ENCODE measurements around the gene ATP8A2.

ATP8A2 gene

GRCh38 chr13:26022538-26023292 lies 650.9 kb downstream of the ATP8A2 start:
- DNase-seq: no peak

GRCh38 chr13:26024558-26024957 lies 652.8 kb downstream of the ATP8A2 start:
- DNase-seq: no peak

- DNase-seq: no peak
Observed at GRCh38 chr13:26025196-26025595, 653.4 kb downstream of the ATP8A2 start.

- no peak for DNase-seq
Observed at GRCh38 chr13:26025771-26026170, 654.0 kb downstream of the ATP8A2 start.

GRCh38 chr13:26026211-26026610 lies 654.4 kb downstream of the ATP8A2 start:
- DNase-seq: no peak

GRCh38 chr13:26029581-26030136 lies 657.9 kb downstream of the ATP8A2 start:
- no peak for DNase-seq

GRCh38 chr13:26030331-26030730 lies 658.6 kb downstream of the ATP8A2 start:
- no peak for DNase-seq

- DNase-seq: no peak
Observed at GRCh38 chr13:26034018-26034417, 662.2 kb downstream of the ATP8A2 start.

GRCh38 chr13:26036383-26036782 lies 664.6 kb downstream of the ATP8A2 start:
- DNase-seq: no peak

- DNase-seq: no peak
Observed at GRCh38 chr13:26037302-26037701, 665.5 kb downstream of the ATP8A2 start.

- no peak for DNase-seq
Observed at GRCh38 chr13:26038931-26039475, 667.2 kb downstream of the ATP8A2 start.

- no peak for DNase-seq
Observed at GRCh38 chr13:26041444-26041843, 669.7 kb downstream of the ATP8A2 start.

GRCh38 chr13:26042785-26043184 lies 671.0 kb downstream of the ATP8A2 start:
- DNase-seq: no peak

GRCh38 chr13:26045142-26045541 lies 673.4 kb downstream of the ATP8A2 start:
- no peak for DNase-seq

- no peak for DNase-seq
Observed at GRCh38 chr13:26046639-26047038, 674.9 kb downstream of the ATP8A2 start.

- DNase-seq: no peak
Observed at GRCh38 chr13:26047040-26047439, 675.3 kb downstream of the ATP8A2 start.

GRCh38 chr13:26048741-26049140 lies 677.0 kb downstream of the ATP8A2 start:
- no peak for DNase-seq

- DNase-seq: no peak
Observed at GRCh38 chr13:26050568-26051230, 678.9 kb downstream of the ATP8A2 start.

- DNase-seq: no peak
Observed at GRCh38 chr13:26051231-26051656, 679.5 kb downstream of the ATP8A2 start.

- DNase-seq: peak; percentile 45
Observed at GRCh38 chr13:26051657-26052311, 680.0 kb downstream of the ATP8A2 start, which contains the start of gene SHISA2. SHISA2 (minus strand) TSS chr13:26052016; CDS start chr13:26050975, 1,041 bp downstream.

GRCh38 chr13:26052337-26052736 lies 680.6 kb downstream of the ATP8A2 start:
- no peak for DNase-seq

GRCh38 chr13:26053418-26053980 lies 681.7 kb downstream of the ATP8A2 start:
- DNase-seq: no peak

- DNase-seq: no peak
Observed at GRCh38 chr13:26054896-26055295, 683.1 kb downstream of the ATP8A2 start.

All from activated gamma-delta T cell treated with Interleukin-2 at 50 U/mL for 16 hours (primary cell).